ENCODE results near the gene SYNDIG1. TPM values are rescaled to one million over a fixed set of nuclear protein-coding genes. Genes with fewer than 3 reads are reported as not detected.
"Not testable (repeated sequence)": the region's sequence is repeated elsewhere in the genome, so short reads cannot be mapped to it uniquely, and the experiment has no call there.

Gene SYNDIG1
- total RNA-seq, 4 donors from 2014 or later, result 0.27 to 0.32 TPM; not detected in 2

DNA sequence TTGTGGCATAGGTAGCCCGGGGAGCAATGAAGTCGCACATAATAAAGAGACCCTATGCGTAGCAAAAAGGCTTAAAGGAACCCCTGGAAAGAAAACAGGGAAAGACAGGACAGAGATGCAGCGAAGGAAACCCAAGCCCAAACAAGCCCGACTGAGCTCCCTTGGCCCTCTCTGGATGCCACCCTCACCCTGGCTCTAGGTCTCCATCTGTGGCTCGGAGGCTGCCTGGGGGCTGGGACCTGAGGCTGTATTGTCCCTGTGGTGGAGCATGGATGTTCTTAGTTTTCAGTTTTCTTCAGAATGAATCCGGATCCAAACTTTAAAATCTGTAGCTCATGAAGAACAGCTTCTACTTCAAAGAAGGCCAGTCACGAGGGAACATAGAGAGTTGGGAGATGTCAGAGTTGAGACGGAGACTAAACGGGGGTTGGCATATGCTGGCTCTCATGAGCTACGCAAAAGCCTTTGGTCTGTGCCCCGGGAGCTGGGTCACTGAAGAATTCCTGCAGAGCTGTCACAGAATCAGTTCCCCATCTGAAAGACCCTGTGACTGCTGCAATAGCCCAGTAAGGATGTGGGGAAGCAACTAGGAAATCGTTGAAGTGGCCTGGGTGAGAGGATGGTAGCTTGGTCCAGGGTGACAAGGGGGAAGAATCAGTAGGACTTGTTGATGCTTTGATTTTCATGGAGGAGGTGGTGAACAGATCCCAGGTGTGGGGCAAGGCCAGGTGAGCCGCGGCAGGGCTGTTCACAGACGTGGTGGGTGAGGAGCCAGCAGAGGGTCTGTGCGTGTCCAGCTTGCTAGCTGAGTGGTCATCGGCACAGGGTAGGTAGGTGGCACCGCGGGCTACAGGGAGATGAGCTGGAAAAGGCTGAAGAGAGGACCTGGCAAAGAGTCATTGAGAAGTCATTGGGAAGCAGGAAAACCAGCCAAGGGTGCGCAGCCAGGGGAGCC, 35.2 kb downstream of the SYNDIG1 start:
- intact Hi-C loops (cut with DNase I; ENCODE audit: low total_unique reads), result no loop called here
- H3K9me3 ChIP-seq, result no peaks in the 10 kb centered on the region
- DNase-seq, result no peak
- TF ChIP-seq POLR2AphosphoS5 (IDR thresholded peaks at IDR 0.05) (no peak), EP300 (IDR thresholded peaks at IDR 0.05; ENCODE audit: low read depth) (no peak), CTCF (IDR thresholded peaks at IDR 0.05) (no peak), POLR2A (IDR thresholded peaks at IDR 0.05) (no peak)
- H3K4me3 ChIP-seq, result no peak overlapping the region
- no peaks in the 10 kb centered on the region for H3K4me1 ChIP-seq
- in situ Hi-C loops (cut with MboI; ENCODE audit: low pct_ligation_motif_present in 1 of 4, low pct_unique_long_range_greater_than_20kb in 1 of 4, low sequenced_read_pairs in 3 of 4), result no loop called here
- WGBS, 2 donors (ENCODE audit: low coverage in 1 of 2), result 88 to 90% methylated on average over 13 to 21 of the region's 21 CpGs
- no peaks in the 10 kb centered on the region for H3K27me3 ChIP-seq
- no peaks in the 10 kb centered on the region for H3K36me3 ChIP-seq
- H3K27ac ChIP-seq, result no peak overlapping the region

DNA sequence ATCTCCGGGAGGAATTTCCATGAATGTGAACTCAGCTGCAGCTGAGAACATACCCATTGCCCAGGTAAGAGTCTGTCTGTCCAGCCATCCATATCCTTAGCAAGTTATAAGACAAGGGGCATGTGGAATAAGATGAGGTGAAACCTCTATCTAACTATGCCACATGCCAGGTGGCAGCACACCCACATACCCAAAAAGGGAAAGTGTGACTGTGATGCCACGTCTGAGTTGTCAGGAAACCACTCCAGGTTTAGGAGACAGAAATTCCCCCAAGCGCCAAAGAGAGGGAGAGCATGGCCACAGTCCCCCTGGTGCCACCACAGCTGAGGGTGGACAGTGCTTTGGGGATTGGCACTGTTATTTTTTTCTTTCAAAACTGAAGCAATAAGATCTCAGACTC, 36.7 kb downstream of the SYNDIG1 start:
- intact Hi-C loops (cut with DNase I; ENCODE audit: low total_unique reads) (no loop called here), in situ Hi-C loops (cut with MboI; ENCODE audit: low pct_ligation_motif_present in 1 of 4, low pct_unique_long_range_greater_than_20kb in 1 of 4, low sequenced_read_pairs in 3 of 4) (no loop called here)
- Histone ChIP-seq H3K27ac (no peak overlapping the region), H3K27me3 (no peaks in the 10 kb centered on the region), H3K36me3 (no peaks in the 10 kb centered on the region), H3K4me1 (no peaks in the 10 kb centered on the region), H3K4me3 (no peak overlapping the region), H3K9me3 (no peaks in the 10 kb centered on the region)
- no peak for TF ChIP-seq POLR2AphosphoS5 (IDR thresholded peaks at IDR 0.05)
- TF ChIP-seq CTCF (IDR thresholded peaks at IDR 0.05), result no peak
- no peak for TF ChIP-seq POLR2A (IDR thresholded peaks at IDR 0.05)
- TF ChIP-seq EP300 (IDR thresholded peaks at IDR 0.05; ENCODE audit: low read depth), result no peak
- no peak for DNase-seq
- WGBS, 2 donors (ENCODE audit: low coverage in 1 of 2), result 67 to 71% methylated on average over 1 to 3 of the region's 3 CpGs

GRCh38 chr20:24506696-24507095, 37.3 kb downstream of the SYNDIG1 start:
- no peak overlapping the region for H3K27ac ChIP-seq
- no peaks in the 10 kb centered on the region for H3K27me3 ChIP-seq
- WGBS, 2 donors (ENCODE audit: low coverage in 1 of 2), result 85% methylated on average over 5 of the region's 5 CpGs; no CpG with 5 or more reads in 1 of the 2 donors
- no peak for DNase-seq
- in situ Hi-C loops (cut with MboI; ENCODE audit: low pct_ligation_motif_present in 1 of 4, low pct_unique_long_range_greater_than_20kb in 1 of 4, low sequenced_read_pairs in 3 of 4) (no loop called here), intact Hi-C loops (cut with DNase I; ENCODE audit: low total_unique reads) (no loop called here)
- no peaks in the 10 kb centered on the region for H3K9me3 ChIP-seq
- TF ChIP-seq POLR2AphosphoS5 (IDR thresholded peaks at IDR 0.05) (no peak), CTCF (IDR thresholded peaks at IDR 0.05) (no peak), POLR2A (IDR thresholded peaks at IDR 0.05) (no peak), EP300 (IDR thresholded peaks at IDR 0.05; ENCODE audit: low read depth) (no peak)
- no peak overlapping the region for H3K4me3 ChIP-seq
- H3K4me1 ChIP-seq, result no peaks in the 10 kb centered on the region
- H3K36me3 ChIP-seq, result no peaks in the 10 kb centered on the region

DNA sequence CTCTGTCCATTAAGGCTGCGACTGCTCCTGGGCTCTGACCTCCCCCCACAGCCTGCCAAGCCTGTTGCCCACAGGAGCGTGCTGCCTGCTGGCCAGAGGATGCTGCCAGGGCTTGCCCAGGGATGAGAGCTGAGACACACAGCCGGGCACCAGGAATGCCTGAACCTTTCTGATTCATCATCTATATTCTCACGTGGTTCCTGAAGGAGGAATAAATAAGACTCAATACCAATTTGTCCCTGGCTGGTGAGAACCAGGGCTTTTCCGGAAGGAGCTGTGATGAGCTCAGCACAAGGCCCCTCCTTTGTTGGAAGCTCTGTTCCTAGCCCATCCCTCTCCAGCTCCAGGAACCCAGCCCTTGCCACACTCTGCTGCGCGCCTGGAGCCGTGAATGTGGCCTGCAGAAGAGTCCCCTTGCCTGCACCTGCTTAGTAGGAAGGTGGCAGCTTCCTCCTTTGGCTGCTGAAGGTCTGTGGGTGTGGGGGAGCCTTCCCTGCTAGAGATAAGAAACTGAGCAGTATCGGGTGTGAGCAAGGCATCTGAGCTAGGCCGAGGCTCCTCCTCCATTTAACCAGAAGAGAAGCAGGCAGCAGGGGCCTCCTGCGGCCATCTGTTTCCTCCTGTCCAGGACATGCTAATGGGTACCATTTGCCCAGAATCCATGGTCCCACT, 37.9 kb downstream of the SYNDIG1 start:
- 70% methylated on average over 11 of the region's 11 CpGs; no CpG with 5 or more reads in 1 of the 2 donors for WGBS, 2 donors (ENCODE audit: low coverage in 1 of 2)
- no peaks in the 10 kb centered on the region for H3K4me1 ChIP-seq

GRCh38 chr20:24512441-24512840, 43.0 kb downstream of the SYNDIG1 start:
- H3K27me3 ChIP-seq; in situ Hi-C loops (cut with MboI; ENCODE audit: low pct_ligation_motif_present in 1 of 4, low pct_unique_long_range_greater_than_20kb in 1 of 4, low sequenced_read_pairs in 3 of 4); H3K9me3 ChIP-seq; H3K4me3 ChIP-seq; H3K27ac ChIP-seq; intact Hi-C loops (cut with DNase I; ENCODE audit: low total_unique reads); H3K36me3 ChIP-seq; H3K4me1 ChIP-seq: not testable (repeated sequence)
- WGBS, 2 donors (ENCODE audit: low coverage in 1 of 2), result 37% methylated on average over 11 of the region's 11 CpGs; no CpG with 5 or more reads in 1 of the 2 donors
- DNase-seq, result peak; percentile 44

More for the DNA sequence above, 37.9 kb downstream of the SYNDIG1 start:
- Histone ChIP-seq H3K4me3 (no peak overlapping the region), H3K27me3 (no peaks in the 10 kb centered on the region), H3K36me3 (no peaks in the 10 kb centered on the region), H3K27ac (no peak overlapping the region), H3K9me3 (no peaks in the 10 kb centered on the region)
- no peak for DNase-seq
- intact Hi-C loops (cut with DNase I; ENCODE audit: low total_unique reads), result no loop called here
- in situ Hi-C loops (cut with MboI; ENCODE audit: low pct_ligation_motif_present in 1 of 4, low pct_unique_long_range_greater_than_20kb in 1 of 4, low sequenced_read_pairs in 3 of 4), result no loop called here
- TF ChIP-seq POLR2A (IDR thresholded peaks at IDR 0.05), result no peak
- no peak for TF ChIP-seq CTCF (IDR thresholded peaks at IDR 0.05)
- no peak for TF ChIP-seq POLR2AphosphoS5 (IDR thresholded peaks at IDR 0.05)
- no peak for TF ChIP-seq EP300 (IDR thresholded peaks at IDR 0.05; ENCODE audit: low read depth)

Data from transverse colon (tissue), 4 donors.